Gastroesophageal sphincter (tissue), 4 donors: Measurements from ENCODE around the gene FAM171A1. TPM values are rescaled to one million over a fixed set of nuclear protein-coding genes. Genes with fewer than 3 reads are reported as not detected.

Source experiments
- ATAC-seq: fragments of 150-250 bp; one replicate; pipeline ENCODE4 v1.9.1; 2016; ENCODE audit warnings: mild to moderate bottlenecking, moderate library complexity
- H3K27ac ChIP-seq, 4 donors: fragments of 200-600 bp; sonication (generic) in 3 of 4; 1 replicate in 3 of 4; 2 replicates in 1 of 4; pipeline ENCODE4 v1.5.1; 2016 to 2019
- H3K27me3 ChIP-seq: fragments of 200-600 bp; sonication (generic); one replicate; pipeline ENCODE4 v1.5.1; 2019
- H3K36me3 ChIP-seq, 2 donors: fragments of 200-600 bp; sonication (generic); one replicate each; pipeline ENCODE4 v1.5.1; 2019; ENCODE audit warnings: control low read depth in 1 of 2
- H3K4me1 ChIP-seq, 3 donors: fragments of 200-600 bp; sonication (generic); 1 replicate in 2 of 3; 2 replicates in 1 of 3; pipeline ENCODE4 v1.5.1; 2016 to 2019; ENCODE audit warnings: control low read depth in 2 of 3
- H3K4me3 ChIP-seq, 2 donors: fragments of 200-600 bp; sonication (generic); one replicate each; pipeline ENCODE4 v1.5.1; 2019; ENCODE audit warnings: mild to moderate bottlenecking in 1 of 2, moderate library complexity in 1 of 2
- H3K9me3 ChIP-seq, 3 donors: fragments of 200-600 bp; sonication (generic); one replicate each; pipeline ENCODE4 v1.5.1; 2017 to 2019; ENCODE audit warnings: control low read depth in 2 of 3
- EP300 ChIP-seq: sonication (generic); formaldehyde crosslinking; IDR thresholded peaks from one replicate; pipeline ENCODE4 v1.6.1; 2017; ENCODE audit warnings: antibody characterized with exemption, mild to moderate bottlenecking
- POLR2A ChIP-seq, 2 donors: fragments of 450-650 bp; IDR thresholded peaks; one replicate each; pipeline ENCODE4 v1.6.1; 2017; ENCODE audit warnings: antibody characterized with exemption in 2 of 2, mild to moderate bottlenecking in 2 of 2, moderate library complexity in 1 of 2
- POLR2AphosphoS5 ChIP-seq: sonication (generic); formaldehyde crosslinking; IDR thresholded peaks from one replicate; pipeline ENCODE4 v1.6.1; 2017; ENCODE audit warnings: antibody characterized with exemption
- WGBS, 2 donors: methylation state at CpG; one replicate each; pipeline ENCODE4 v1.1.5; 2018; ENCODE audit warnings: low coverage in 1 of 2; 5-methylcytosine and 5-hydroxymethylcytosine counted together
- small RNA-seq, 4 donors: library from RNA; depleted of rRNA; stranded (forward); fragments of <200 nt; gene quantifications; one replicate each; pipeline ENCODE3, GENCODE V24; 2016
- total RNA-seq, 4 donors: library from RNA; depleted of rRNA; stranded (reverse); fragments of >200 nt; gene quantifications; one replicate each; pipeline ENCODE4 v1.1.0, GENCODE V29; 2016
- TF ChIP-seq, protein P1 (sequence below), 4 experiments: fragments of 200-600 bp in 2 of 4; fragments of 450-650 bp in 2 of 4; sonication (generic) in 1 of 4; IDR thresholded peaks; one replicate each; pipeline ENCODE4 v1.5.1; 2017 to 2019; ENCODE audit warnings: antibody characterized with exemption in 4 of 4, mild to moderate bottlenecking in 2 of 4, moderate library complexity in 2 of 4

FAM171A1 gene
- total RNA-seq, 4 donors from 2014 or later = 5.0 to 15.5 (median 13.6) TPM

GRCh38 chr10:15163253-15163828 is 207.7 kb downstream of the FAM171A1 start:
- Histone ChIP-seq H3K27me3 (no peaks in the 10 kb centered on the region), H3K9me3 (no peaks in the 10 kb centered on the region), H3K4me1 (peaks cover 0 to 21% (median 7%) of the 10 kb centered on the region in 3 donors), H3K27ac (no peak overlapping the region), H3K36me3 (no peaks in the 10 kb centered on the region), H3K4me3 (no peak overlapping the region)
- no peak for TF ChIP-seq POLR2A (IDR thresholded peaks at IDR 0.05)
- no peak for TF ChIP-seq POLR2AphosphoS5
- TF ChIP-seq EP300 = no peak
- TF ChIP-seq, protein P1, sequence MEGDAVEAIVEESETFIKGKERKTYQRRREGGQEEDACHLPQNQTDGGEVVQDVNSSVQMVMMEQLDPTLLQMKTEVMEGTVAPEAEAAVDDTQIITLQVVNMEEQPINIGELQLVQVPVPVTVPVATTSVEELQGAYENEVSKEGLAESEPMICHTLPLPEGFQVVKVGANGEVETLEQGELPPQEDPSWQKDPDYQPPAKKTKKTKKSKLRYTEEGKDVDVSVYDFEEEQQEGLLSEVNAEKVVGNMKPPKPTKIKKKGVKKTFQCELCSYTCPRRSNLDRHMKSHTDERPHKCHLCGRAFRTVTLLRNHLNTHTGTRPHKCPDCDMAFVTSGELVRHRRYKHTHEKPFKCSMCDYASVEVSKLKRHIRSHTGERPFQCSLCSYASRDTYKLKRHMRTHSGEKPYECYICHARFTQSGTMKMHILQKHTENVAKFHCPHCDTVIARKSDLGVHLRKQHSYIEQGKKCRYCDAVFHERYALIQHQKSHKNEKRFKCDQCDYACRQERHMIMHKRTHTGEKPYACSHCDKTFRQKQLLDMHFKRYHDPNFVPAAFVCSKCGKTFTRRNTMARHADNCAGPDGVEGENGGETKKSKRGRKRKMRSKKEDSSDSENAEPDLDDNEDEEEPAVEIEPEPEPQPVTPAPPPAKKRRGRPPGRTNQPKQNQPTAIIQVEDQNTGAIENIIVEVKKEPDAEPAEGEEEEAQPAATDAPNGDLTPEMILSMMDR (IDR thresholded peaks at IDR 0.05) = no peak
- no peak for ATAC-seq
- 63 to 67% methylated on average over 2 of the region's 2 CpGs for WGBS, 2 donors

Small RNA genes lying within 50 kb of the gene (small RNA-seq; reads per million reads assigned to genes)
- gene AL590365.1 = 0 reads per million in 4 donors

Other genes starting within 250 kb of the FAM171A1 start
- 10 to 100 TPM; 15.7 to 19.4 (median 18.4) TPM for gene NMT2, start 202.6 kb downstream of the FAM171A1 start, total RNA-seq